ENCODE measurements around the gene NPHP4.

The NPHP4 gene

DNA sequence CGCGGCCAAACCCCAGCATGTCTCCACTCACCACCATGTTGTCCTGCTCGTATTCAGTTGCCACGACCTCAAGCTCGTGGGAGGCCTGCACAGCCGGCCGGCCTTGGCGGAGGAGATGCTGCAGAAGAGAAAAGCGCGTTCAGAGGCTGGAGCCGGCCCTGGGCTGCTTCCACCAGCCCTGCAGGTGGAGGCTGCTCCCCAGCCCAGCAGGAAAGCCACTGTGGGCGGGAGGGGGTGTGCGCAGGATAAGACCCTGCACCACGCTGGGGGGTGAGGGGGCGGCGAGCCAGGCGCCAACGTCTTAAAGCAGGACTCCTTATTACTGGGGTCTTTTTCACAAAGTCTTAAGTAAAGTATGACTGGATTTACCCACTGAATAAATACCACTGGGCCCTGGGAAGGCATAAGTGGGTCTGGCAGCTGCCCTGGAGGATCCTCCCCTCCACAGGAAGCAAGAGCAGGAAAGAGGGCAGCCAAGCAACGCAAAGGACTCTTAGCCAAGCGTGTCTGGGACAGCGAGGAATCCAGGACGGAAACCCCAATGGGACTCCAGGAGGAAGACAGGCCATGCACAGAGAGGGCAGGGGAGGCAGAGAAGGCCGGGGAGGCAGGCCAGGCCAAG is 104.8 kb downstream of the NPHP4 start:
- no peak overlapping the region for H3K4me3 ChIP-seq (ENCODE audit: low read length in 2 of 2)
- no peaks in the 10 kb centered on the region for H3K9me3 ChIP-seq (ENCODE audit: control insufficient read depth in 2 of 2, low read length in 2 of 2)
- peaks cover 5% of the 10 kb centered on the region in 2 donors for H3K36me3 ChIP-seq (ENCODE audit: control insufficient read depth in 2 of 2, insufficient read depth in 2 of 2, low read length in 2 of 2)
- H3K9ac ChIP-seq (ENCODE audit: low read length in 2 of 2) = no peak overlapping the region
- no peak overlapping the region for H3K27ac ChIP-seq (ENCODE audit: low read length)
- no peaks in the 10 kb centered on the region for H3K27me3 ChIP-seq (ENCODE audit: control insufficient read depth in 1 of 2, insufficient read depth in 2 of 2, low read length in 2 of 2)
- H3K4me1 ChIP-seq (ENCODE audit: control insufficient read depth, insufficient read depth, low read length) = peaks cover 2% of the 10 kb centered on the region

GRCh38 chr1:5886541-5887348 is 105.5 kb downstream of the NPHP4 start:
- Histone ChIP-seq H3K27ac (ENCODE audit: low read length) (no peak overlapping the region), H3K9ac (ENCODE audit: low read length in 2 of 2) (no peak overlapping the region), H3K4me1 (ENCODE audit: control insufficient read depth, insufficient read depth, low read length) (peaks cover 2% of the 10 kb centered on the region), H3K27me3 (ENCODE audit: control insufficient read depth in 1 of 2, insufficient read depth in 2 of 2, low read length in 2 of 2) (no peaks in the 10 kb centered on the region), H3K4me3 (ENCODE audit: low read length in 2 of 2) (no peak overlapping the region), H3K36me3 (ENCODE audit: control insufficient read depth in 2 of 2, insufficient read depth in 2 of 2, low read length in 2 of 2) (peaks cover 5% of the 10 kb centered on the region in 2 donors), H3K9me3 (ENCODE audit: control insufficient read depth in 2 of 2, low read length in 2 of 2) (no peaks in the 10 kb centered on the region)

DNA sequence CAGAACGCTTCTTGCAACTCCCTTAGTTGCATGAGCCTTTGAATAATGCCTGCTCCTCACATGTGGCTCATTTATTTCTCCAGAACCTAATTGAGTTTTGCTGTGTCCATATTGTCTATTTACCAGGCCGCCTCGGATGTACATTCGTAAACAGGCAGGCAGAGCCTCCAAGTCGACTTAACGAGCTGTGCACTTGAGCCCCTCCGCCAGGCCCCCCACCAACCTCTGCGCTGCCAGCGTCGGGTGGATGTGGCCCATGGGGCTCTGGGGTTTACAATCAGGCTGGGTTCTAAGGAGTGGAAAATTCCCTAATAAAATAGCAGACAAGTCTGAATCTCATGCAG is 106.1 kb downstream of the NPHP4 start:
- H3K9ac ChIP-seq (ENCODE audit: low read length in 2 of 2) = no peak overlapping the region
- H3K4me1 ChIP-seq (ENCODE audit: control insufficient read depth, insufficient read depth, low read length) = no peaks in the 10 kb centered on the region
- no peak overlapping the region for H3K4me3 ChIP-seq (ENCODE audit: low read length in 2 of 2)
- no peaks in the 10 kb centered on the region for H3K27me3 ChIP-seq (ENCODE audit: control insufficient read depth in 1 of 2, insufficient read depth in 2 of 2, low read length in 2 of 2)
- no peak overlapping the region for H3K27ac ChIP-seq (ENCODE audit: low read length)
- peaks cover 0 to under 1% of the 10 kb centered on the region in 2 donors for H3K9me3 ChIP-seq (ENCODE audit: control insufficient read depth in 2 of 2, low read length in 2 of 2)
- peaks cover 5% of the 10 kb centered on the region in 2 donors for H3K36me3 ChIP-seq (ENCODE audit: control insufficient read depth in 2 of 2, insufficient read depth in 2 of 2, low read length in 2 of 2)

- Histone ChIP-seq H3K36me3 (ENCODE audit: control insufficient read depth in 2 of 2, insufficient read depth in 2 of 2, low read length in 2 of 2) (peaks cover 3 to 5% of the 10 kb centered on the region in 2 donors), H3K4me1 (ENCODE audit: control insufficient read depth, insufficient read depth, low read length) (no peaks in the 10 kb centered on the region), H3K9me3 (ENCODE audit: control insufficient read depth in 2 of 2, low read length in 2 of 2) (peaks cover 0 to 6% of the 10 kb centered on the region in 2 donors), H3K27me3 (ENCODE audit: control insufficient read depth in 1 of 2, insufficient read depth in 2 of 2, low read length in 2 of 2) (no peaks in the 10 kb centered on the region), H3K4me3 (ENCODE audit: low read length in 2 of 2) (no peak overlapping the region), H3K27ac (ENCODE audit: low read length) (no peak overlapping the region), H3K9ac (ENCODE audit: low read length in 2 of 2) (no peak overlapping the region)
These were observed 106.6 kb downstream of the NPHP4 start for GRCh38 chr1:5885471-5886139.

- H3K36me3 ChIP-seq (ENCODE audit: control insufficient read depth in 2 of 2, insufficient read depth in 2 of 2, low read length in 2 of 2) = peaks cover 12 to 13% of the 10 kb centered on the region in 2 donors
- no peak overlapping the region for H3K4me3 ChIP-seq (ENCODE audit: low read length in 2 of 2)
- no peak overlapping the region for H3K9ac ChIP-seq (ENCODE audit: low read length in 2 of 2)
- no peaks in the 10 kb centered on the region for H3K27me3 ChIP-seq (ENCODE audit: control insufficient read depth in 1 of 2, insufficient read depth in 2 of 2, low read length in 2 of 2)
- no peak overlapping the region for H3K27ac ChIP-seq (ENCODE audit: low read length)
- H3K4me1 ChIP-seq (ENCODE audit: control insufficient read depth, insufficient read depth, low read length) = no peaks in the 10 kb centered on the region
- peaks cover 0 to 18% of the 10 kb centered on the region in 2 donors for H3K9me3 ChIP-seq (ENCODE audit: control insufficient read depth in 2 of 2, low read length in 2 of 2)
These were observed 108.1 kb downstream of the NPHP4 start for GRCh38 chr1:5884110-5884509.

- H3K9me3 ChIP-seq (ENCODE audit: control insufficient read depth in 2 of 2, low read length in 2 of 2) = peaks cover 0 to 18% of the 10 kb centered on the region in 2 donors
- no peak overlapping the region for H3K9ac ChIP-seq (ENCODE audit: low read length in 2 of 2)
- no peak overlapping the region for H3K27ac ChIP-seq (ENCODE audit: low read length)
- H3K36me3 ChIP-seq (ENCODE audit: control insufficient read depth in 2 of 2, insufficient read depth in 2 of 2, low read length in 2 of 2) = peaks cover 14 to 16% of the 10 kb centered on the region in 2 donors
- no peaks in the 10 kb centered on the region for H3K4me1 ChIP-seq (ENCODE audit: control insufficient read depth, insufficient read depth, low read length)
- H3K27me3 ChIP-seq (ENCODE audit: control insufficient read depth in 1 of 2, insufficient read depth in 2 of 2, low read length in 2 of 2) = no peaks in the 10 kb centered on the region
- no peak overlapping the region for H3K4me3 ChIP-seq (ENCODE audit: low read length in 2 of 2)
These were observed 108.8 kb downstream of the NPHP4 start for GRCh38 chr1:5883129-5884048.

DNA sequence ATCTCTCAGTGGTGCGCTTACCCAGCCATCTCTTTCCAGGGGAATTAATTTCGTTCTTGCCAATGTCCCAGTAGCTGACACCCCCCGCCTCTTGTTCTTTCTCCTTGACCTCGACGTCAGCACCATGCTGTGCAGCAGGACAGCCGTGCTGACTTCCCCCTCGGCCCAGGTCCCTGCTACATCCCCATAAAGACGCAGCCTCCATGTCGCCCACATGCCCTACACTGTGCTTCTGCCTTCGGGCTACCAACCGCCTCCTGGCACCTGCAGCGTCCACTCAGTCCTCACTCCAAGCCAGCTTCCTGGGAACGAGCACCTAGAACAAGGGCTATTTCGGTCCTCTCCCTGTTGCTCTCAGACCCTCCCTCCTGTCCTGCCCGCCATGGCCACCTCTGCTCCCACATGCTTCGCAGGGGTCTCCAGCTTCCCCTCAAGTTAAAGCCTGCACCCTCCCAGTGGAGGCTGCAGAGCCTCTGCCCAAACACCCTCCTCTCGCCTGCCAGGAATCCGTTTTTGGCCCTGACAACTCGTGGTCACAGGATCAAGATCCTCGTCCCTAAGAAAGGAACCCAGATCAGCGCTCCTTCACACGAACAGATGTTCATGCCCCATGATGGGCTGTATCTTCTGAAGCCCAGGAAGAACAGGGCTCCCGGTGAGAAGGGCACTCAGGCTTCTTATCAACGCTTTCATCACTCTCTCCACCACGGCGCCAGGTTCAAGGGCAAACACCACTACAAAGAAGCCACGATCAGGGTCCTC is 109.7 kb downstream of the NPHP4 start:
- Histone ChIP-seq H3K27me3 (ENCODE audit: control insufficient read depth in 1 of 2, insufficient read depth in 2 of 2, low read length in 2 of 2) (no peaks in the 10 kb centered on the region), H3K4me1 (ENCODE audit: control insufficient read depth, insufficient read depth, low read length) (no peaks in the 10 kb centered on the region), H3K9me3 (ENCODE audit: control insufficient read depth in 2 of 2, low read length in 2 of 2) (peaks cover 0 to 18% of the 10 kb centered on the region in 2 donors), H3K36me3 (ENCODE audit: control insufficient read depth in 2 of 2, insufficient read depth in 2 of 2, low read length in 2 of 2) (peaks cover 17% of the 10 kb centered on the region in 2 donors), H3K4me3 (ENCODE audit: low read length in 2 of 2) (no peak overlapping the region), H3K27ac (ENCODE audit: low read length) (no peak overlapping the region), H3K9ac (ENCODE audit: low read length in 2 of 2) (no peak overlapping the region)

GRCh38 chr1:5881526-5882222 is 110.6 kb downstream of the NPHP4 start:
- Histone ChIP-seq H3K4me3 (ENCODE audit: low read length in 2 of 2) (no peak overlapping the region), H3K36me3 (ENCODE audit: control insufficient read depth in 2 of 2, insufficient read depth in 2 of 2, low read length in 2 of 2) (peaks cover 17 to 21% of the 10 kb centered on the region in 2 donors), H3K27me3 (ENCODE audit: control insufficient read depth in 1 of 2, insufficient read depth in 2 of 2, low read length in 2 of 2) (no peaks in the 10 kb centered on the region), H3K4me1 (ENCODE audit: control insufficient read depth, insufficient read depth, low read length) (no peaks in the 10 kb centered on the region), H3K27ac (ENCODE audit: low read length) (no peak overlapping the region), H3K9ac (ENCODE audit: low read length in 2 of 2) (no peak overlapping the region), H3K9me3 (ENCODE audit: control insufficient read depth in 2 of 2, low read length in 2 of 2) (peaks cover 0 to 18% of the 10 kb centered on the region in 2 donors)

DNA sequence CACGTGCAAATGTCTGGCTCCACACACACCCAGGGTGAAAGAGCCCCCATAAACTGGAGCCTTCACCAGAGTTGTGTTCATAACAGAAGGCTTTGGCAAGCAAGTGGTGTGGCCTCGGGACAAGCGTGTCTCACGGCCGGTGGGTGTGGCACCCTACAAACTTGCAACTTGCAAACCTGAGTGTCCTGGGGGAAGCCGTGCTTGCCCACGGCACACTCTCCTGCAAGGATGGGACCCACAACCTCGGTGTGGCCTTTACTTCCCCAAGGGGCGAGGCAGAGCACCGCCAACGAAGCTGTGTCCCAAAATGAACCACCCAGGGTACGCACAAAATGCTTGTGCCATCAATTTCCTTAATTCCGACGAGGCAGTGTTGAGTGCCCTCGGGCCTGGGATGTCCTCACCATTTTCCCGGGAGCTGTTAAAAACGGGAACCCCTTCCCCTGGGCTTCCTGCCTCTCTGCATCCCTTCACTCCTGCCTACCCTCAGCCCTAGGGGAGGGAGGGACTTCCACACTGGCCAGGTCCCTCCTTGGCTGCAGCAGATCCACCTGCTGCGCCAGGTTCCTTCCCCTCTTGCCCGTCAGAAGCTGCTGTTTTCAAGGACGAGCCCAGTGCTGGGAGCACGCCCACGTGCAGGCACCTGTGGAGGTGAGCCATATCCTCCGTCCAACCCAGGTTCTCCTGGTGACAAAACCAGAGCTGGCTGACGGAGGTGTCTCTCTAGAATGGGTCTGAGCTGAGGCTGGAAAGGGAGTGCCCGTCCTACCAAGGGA is 111.4 kb downstream of the NPHP4 start:
- peaks cover 16 to 21% of the 10 kb centered on the region in 2 donors for H3K36me3 ChIP-seq (ENCODE audit: control insufficient read depth in 2 of 2, insufficient read depth in 2 of 2, low read length in 2 of 2)

More for the DNA sequence above, 111.4 kb downstream of the NPHP4 start:
- Histone ChIP-seq H3K4me3 (ENCODE audit: low read length in 2 of 2) (no peak overlapping the region), H3K27ac (ENCODE audit: low read length) (no peak overlapping the region), H3K9ac (ENCODE audit: low read length in 2 of 2) (no peak overlapping the region), H3K9me3 (ENCODE audit: control insufficient read depth in 2 of 2, low read length in 2 of 2) (peaks cover 0 to 18% of the 10 kb centered on the region in 2 donors), H3K4me1 (ENCODE audit: control insufficient read depth, insufficient read depth, low read length) (no peaks in the 10 kb centered on the region), H3K27me3 (ENCODE audit: control insufficient read depth in 1 of 2, insufficient read depth in 2 of 2, low read length in 2 of 2) (no peaks in the 10 kb centered on the region)
